ENCODE measurements around the gene PDLIM7.

The PDLIM7 gene

DNA sequence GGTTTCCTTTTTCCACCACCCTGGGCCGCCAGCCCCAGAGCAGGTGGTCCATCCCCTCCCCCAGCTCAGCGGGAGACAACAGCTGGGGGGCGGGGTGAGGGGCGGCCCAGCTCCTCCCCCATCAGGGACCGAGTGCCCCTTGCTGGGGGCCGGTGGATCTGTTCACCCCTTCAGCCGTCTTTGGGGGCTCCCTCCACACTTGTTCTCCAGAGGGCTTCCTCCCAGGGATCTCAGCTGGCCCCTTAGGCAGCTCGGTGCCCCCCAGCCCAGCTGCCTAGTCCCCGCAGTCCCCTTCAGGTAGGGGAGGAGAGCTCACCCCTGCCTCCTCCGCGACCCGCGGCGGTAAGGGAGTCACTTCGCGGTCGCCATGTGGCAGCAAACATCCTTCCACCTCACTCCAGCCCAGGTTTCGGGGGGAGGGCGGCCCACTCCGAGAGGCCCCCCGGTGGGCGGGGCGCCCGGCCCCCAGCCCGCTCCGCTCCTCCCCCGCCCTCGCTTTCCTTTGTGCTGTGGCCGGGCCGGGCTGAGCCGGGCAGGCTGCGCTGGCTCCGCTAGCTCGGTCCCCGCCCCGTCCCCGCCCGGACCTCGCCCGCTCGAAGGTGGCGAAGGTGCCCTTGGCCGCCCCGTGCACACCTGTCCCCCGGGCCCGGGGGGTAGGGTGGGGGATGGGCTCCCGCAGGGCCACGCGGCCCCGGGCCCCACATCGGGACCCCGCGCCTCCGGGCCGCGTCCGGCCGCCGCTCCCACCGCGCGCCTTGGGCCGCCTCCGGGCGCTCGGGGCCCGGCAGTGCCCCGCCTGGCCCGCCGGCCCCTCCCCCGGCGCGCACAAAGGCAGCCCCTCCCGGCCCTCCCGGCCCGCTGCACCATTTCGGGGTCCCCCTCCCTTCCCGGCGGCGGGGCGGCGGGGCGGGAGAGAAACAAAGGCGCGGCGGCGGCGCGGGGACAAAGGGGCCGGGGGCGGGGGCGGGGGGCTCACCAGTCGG lies 24.7 kb downstream of the PDLIM7 start:
- no peak for DNase-seq

DNA sequence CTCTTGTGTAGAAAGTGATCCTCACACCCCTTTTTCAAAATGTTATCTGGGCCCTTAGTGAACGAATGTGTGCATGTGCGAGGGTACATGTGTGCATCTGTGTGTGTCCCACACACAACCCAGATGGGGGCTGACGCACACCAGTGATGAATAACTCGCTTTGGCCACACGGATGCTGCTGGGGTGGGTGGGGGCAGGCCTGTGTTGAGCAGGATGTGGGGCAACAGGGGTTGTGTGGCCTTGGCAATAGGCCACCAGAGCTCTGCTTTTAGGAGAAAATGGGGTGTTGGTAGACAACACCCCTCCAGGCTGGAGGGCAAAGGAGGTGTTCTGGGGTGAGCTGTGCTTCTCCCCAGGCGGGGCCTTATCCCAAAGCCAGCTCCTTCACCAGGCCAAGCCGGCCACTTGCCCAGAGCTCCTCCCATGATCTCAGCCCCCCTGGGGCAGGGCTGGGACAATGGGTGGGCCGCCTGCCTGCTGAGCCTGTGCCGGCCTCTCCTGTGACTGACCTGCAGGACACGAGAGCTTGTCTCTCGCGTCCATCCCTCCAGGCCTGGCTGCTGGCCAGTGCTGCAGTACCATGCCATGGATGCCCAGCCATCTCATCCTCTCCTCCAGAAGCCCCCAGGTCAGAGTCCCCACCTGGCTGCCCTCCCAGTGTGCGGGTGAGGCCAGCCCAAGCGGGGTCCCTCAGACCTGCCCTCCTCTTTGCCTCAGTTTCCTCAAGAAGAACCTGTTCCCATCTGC lies 25.6 kb downstream of the PDLIM7 start:
- DNase-seq: no peak

DNA sequence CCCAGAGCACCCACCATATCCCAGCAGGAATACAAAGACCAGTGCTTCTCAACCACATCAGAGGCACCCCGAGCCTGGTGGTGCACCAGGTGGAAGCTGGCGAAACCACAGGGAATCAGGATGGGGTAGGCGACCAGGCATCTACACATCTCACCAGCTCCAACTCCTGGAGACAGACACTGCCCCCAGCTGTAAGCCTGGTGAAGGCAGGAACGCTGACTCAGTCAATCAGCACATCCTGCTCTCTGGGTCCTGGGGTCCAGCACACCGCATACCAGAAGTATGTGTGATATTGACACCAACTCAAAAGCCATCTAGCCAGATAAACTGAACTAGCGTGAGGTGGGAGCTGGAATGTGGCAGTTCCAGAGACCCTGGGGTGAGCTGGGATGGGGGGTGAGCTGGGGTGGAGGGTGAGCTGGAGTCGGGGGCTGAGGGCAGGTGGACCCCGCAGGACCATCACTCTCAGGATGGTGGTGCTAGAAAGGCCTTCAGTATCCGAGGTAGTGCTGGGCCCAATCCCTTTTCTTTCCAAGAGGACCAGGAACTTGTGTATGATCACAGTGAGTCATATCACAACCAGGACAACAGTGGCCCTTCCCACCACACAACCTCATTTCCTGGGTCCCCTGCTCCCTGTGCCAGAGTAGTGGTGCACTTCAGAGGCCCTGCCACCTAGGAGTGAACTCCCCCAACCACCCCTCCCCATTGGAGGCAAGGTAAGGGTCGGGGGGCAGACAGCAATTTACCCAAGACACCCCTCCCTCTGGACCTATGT lies 26.5 kb downstream of the PDLIM7 start:
- no peak for DNase-seq

DNA sequence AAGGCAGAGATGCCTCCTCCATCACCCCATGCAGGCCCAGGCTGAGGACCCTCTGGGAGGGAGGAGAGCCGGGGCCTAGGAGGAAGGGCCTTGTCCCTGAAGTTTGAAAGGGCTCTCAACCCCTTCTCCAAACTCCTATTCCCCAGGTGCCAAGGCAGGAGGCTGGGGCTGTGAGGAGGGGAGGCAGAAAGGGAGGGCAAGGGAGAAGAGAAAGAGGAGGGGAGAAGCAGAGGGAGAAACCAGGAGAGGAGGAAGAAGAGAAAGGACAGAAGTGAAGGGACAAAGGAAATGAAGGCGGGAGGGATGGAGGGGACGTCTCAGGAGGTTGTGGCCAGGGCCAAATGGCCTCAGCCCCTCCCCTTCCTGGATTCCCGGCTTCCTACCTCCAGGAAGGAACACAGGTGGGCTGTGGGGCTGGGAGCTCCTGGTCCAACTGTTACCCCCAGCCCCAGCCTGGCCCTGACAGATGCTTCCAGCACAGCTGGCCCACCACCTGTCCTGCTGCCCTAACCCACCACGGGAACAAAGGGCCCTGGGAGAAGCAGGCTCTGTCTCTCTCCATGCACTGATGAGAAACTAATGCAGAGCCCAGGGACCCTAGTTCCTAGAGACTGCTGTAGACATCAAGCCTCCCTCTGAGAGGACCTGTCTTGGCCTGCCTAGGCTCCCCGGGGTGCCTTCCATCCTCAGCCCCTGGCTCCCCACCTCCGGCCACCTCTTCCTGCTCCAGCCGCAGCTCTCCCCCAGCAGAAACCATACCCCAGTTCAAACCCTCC lies 27.5 kb downstream of the PDLIM7 start:
- no peak for DNase-seq

DNA sequence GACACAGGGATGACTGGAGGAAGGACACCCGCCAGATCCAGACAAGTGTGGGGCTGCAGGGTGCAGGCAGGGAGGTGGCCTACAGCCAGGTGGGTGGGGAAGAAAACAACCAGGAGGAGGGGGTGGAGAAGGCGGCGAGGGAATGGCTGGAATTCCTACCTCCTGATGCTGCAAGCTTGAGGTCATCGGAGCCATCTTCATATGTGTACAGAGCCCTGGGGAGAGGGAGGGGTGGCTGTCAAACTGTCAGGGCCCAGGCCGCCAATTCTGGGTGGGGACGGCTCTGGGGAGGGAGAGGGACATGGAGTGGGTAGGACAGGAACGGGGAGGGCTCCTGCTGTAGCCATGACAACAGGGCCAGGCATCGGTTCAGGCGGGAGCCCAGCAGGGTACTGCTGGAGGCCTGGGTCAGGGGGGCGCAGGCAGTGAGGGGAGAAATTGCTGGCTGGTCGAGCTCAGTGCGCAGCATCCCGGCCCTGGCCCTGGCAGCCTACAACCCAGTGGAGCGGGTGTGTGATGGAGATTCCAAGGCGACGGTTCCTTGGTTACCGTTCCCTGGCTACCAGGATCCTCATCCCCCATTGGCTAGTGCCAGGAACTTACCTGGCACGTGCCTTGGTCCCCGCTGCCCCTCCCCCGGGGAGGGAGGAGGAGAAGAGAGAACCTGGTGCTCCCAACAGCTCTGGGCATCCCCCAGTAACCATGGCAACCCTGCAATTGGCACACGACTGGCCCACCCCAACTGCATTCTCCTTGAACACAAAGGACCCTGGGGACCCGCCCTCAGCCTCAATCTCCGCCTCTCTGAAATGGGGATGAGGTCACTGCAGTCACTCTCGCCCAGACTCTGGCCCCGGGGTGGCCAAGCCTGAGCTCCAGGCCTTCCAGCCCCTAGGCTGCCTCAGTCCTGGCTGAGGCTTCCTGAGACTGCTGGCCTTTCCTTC lies 28.4 kb downstream of the PDLIM7 start:
- DNase-seq: peak; percentile 37

DNA sequence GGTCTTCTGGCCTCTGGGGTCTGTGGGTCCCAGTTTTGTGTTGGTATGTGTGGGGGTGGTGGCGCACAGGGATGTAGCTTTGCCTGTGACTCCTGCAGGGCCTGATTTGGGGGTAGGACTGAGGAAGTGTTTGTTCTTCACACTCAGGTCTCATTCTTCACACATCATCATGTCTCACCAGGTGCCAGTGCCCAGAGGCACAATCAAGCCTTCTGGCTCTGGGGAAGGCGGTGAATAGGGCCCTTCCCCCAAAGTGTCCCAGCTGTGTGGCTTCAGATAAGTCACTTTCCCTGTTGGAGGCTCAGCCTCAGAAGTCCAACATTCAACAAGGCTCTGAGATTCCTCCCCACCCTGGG lies 29.1 kb downstream of the PDLIM7 start:
- no peak for DNase-seq

DNA sequence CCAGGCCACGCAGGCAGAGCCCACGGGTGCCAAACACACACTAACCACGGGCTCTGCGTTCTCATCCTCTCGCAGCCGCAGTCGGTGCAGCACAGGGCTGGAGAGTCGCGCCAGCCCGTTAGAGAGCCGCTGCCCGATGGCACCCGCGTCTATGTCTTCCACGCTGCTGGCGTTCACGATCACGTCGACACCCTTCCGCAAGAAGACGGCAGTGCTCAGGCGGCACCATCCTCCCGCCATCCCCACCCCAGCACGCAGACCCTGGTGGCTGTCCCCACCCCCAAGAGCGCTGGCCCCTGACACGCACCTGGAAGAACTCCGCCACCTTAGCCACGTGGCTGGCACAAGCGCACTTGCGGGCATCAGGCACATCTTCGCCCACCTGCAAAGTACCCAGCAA lies 30.0 kb downstream of the PDLIM7 start:
- no peak for DNase-seq

DNA sequence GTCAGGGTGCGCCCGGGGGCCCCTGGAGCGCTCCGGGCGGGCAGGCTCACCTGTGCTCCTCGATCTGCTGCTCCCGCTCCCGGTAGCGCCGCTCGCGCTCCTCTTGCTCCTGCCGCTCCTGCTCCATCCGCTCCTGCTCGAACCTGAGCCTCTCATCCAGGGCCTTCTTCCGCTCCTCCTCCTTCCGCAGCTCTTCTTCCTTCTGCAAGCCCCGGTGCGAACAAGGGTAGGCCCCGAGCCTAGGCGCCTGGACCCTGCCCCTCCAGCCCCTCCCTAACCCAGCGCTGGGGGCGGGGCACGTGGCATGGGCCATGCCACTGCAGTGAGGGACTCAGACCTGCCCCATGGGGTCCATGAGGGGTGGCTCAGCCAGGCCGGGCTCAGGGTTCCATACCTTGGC lies 30.5 kb downstream of the PDLIM7 start:
- DNase-seq: no peak

DNA sequence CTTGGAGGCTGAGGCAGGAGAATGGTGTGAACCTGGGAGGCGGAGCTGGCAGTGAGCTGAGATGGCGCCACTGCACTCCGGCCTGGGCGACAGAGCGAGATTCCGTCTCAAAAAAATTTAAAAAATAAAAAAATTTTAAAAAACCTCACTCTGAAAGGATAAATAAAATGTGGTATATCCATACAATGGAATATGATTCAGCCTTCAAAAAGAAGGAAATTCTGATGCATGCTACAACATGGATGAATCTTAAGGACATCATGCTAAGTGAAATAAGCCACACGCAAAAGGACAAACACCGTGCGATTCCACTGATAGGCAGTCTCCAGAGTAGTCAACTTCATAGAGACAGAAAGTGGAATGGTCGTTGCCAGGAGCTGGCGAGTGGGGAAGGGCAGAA lies 32.4 kb downstream of the PDLIM7 start:
- DNase-seq: no peak

DNA sequence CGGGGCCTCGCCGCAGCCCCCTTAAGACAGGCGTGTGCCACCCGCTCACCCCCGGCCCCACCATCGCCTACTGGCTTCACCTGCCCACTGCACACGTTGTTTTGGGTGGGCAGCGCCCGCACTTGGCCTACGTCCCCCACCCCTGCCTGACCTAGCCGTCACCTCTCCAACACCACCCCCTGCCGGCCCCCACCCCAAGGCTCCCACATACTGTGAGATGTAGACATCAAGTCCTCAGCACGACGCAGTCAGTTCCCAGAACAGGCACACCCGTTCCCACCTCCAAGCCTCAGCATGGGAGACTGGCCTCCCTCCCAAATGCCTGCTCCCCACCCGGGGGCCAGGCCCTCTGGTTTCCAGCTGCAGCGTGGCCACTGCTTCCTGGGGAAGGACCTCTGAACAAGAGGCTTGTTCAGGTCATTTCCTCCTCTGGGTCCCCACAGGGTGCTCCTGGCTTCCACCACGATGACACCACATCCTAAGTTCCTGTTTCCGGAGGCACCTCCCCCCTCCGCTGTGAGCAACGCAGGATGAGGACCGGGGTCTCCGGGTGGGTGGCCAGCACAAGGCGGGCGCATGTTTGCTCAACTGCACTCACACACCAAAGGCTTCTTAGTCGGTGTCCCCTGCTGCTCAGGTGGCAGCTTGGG lies 35.3 kb downstream of the PDLIM7 start:
- DNase-seq: no peak

DNA sequence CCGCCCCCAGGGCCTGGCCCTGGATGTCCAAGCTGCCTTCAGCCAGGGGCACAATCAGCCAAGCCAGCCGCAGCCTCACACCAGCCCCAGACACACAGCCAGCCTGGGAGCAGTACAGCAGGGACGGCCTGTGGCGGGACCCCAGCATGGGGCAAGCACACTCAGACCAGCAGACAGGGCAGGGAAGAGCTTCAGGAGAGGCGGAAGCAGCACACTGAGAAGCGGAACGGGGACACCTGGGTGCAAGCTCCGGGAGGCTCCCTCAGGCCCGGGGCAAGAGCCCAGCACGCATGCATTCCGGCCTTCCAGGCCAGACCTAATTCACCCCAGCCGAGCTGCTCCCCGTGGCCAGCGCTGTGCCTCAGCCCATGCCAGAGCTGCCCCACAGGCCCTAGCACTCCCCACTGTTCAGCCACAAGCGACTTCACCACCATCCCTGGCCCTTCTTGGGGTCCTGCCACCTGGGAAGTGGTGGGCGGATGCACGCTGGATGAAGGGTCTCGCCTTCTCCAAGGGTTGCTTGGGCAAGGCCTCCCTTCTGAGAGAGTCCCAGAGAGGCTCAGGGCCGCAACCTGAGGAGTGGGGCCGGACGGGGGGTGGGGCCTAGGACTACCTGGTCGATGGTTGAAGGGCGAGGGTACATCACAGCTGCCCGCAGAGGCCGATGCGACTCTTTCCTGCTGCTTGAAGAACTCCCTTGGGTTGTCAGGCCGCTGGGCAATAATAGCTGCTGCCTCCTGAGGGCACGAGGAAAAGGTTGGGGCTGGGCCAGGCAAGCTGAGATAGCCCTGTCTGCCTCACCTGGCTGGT lies 37.4 kb downstream of the PDLIM7 start:
- no peak for DNase-seq

DNA sequence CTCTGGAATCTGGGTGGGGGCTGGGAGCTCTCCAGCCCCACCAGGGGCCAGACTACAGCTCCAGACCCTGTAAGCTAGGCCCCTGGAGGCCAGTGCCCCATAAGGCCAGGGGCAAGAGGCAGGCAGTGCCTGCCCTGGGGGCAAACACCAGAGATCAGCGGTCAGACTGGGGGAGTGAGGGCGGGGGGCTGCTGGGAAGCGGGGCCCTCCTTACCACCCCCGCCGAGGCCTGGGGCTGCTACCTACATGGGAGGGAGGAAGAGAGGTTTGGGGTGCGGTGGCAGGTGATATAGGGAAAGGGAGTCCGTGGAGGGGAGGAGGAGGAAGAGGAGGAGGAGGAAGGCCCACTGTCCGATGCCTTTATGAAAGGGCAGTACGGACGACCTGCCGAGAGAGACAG lies 38.0 kb downstream of the PDLIM7 start:
- no peak for DNase-seq

DNA sequence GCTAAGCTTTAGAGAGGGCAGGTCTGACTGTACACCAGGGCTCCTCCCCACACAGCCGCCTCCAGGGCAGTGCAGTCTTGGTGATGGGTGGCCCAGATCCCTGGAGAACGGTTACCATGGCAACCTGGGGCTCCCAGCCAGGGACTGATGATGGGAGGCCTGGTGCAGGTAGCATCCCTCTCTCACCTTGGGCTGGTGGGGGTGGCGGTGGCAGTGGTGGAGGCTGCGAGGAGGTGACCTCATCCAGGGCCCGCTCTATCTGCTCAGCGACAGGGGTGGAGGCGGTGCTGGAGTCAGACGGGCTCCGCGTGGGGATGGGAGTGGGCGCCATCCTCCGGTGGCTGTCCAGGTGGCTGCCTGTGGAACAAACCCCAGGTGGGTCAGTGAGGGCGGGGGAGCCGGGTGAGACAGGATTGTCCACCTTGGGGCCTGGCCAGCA lies 38.5 kb downstream of the PDLIM7 start:
- no peak for DNase-seq

DNA sequence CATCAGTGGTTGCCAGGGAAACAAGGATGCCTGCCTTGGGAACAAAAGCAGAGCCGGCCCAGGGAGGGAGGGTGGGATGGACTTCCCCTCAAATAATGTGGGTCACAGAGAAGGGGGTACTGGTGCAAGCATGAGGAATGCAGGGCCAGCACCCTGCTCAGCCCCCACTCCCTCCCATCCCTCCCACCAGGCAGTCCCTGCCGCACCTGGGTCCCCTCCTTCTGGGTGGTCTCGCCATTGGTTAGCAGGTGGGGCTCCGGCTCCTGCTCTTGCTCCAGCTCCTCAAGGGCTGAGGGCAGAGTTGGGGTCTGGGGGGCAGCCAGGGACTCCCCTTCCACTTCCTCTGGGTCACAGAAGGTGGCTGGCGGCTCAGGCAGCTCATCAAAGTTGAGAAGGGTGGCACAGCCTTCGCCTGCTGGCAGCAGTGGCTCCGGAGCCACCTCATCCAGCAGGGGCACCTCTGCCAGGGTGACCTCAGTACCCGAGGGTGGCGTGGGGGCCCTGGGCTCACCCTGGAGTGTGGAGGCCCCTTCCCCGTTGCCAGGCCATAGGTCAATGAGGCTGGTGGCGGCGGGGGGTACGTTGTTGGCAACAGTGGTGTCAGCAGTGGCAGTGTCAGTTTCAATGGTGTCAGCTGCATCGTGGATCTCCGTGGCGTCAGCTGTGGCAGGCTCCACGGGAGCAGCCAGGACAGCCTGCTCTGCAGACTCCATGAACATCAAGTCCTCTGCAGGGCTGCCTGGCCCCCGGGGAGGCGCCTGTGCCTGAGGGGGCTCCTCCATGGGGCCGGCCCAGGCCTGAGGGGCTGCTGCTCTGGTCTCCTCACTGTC lies 39.3 kb downstream of the PDLIM7 start:
- DNase-seq: no peak

DNA sequence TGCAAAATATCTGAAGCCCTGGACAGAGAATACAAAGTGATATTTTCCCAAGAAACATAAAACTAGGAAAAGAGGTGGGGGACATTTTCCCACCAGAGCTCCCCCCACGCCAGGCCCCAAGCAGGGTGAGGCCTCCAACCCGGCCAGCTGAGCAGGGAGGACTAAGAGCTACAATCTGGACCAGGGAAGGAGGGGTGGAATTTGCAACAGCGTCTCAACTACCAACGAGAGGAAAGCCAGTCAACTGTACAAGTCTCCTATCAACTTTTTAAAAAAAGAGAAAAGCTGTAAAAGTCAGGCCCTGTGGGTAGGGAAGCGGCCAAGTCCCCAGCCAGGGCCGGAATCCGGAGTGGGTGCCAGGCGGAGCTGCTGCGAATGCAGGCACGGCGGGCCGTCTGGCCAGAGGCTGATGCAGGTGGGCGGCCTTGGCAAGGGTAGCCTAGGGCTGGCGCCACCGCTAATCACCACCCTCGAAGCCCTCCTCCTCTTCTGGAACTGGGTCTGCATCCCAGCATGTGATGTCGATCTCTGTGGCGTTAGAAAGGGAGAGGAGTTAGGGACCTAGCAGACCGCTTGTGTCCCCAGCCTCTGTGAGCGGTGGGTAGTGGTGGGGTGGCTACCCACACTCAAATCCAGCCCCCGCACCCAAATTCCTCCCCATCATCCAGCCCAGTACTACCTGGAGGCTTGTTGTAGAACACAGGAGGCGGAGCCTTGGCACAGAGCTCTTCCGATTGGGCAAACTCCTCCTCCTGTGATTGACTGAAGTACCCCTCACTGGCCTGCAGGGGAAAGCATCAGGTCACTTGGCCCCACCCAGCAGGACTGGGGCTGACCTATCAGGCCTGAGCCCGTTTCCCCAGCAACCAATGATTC lies 40.2 kb downstream of the PDLIM7 start:
- DNase-seq: peak; percentile 96

DNA sequence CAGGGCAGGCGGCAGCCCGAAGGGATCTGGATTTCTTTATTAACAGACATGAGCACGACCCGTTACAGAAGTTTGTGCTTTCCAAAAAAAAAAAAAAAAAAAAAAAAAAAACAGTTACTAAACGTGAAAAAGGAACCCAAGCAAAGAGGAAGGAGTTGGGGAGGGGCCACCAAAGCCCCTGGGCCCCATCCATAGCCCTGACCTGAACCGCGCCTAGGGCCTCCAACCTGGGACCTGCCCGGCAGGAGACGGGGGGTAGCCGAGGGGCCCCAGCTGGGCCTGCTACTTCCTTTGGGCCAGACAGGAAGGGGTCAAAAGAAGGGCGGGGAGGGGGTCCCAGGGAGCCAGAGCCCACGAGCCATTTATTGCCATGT lies 40.8 kb downstream of the PDLIM7 start:
- no peak for DNase-seq

DNA sequence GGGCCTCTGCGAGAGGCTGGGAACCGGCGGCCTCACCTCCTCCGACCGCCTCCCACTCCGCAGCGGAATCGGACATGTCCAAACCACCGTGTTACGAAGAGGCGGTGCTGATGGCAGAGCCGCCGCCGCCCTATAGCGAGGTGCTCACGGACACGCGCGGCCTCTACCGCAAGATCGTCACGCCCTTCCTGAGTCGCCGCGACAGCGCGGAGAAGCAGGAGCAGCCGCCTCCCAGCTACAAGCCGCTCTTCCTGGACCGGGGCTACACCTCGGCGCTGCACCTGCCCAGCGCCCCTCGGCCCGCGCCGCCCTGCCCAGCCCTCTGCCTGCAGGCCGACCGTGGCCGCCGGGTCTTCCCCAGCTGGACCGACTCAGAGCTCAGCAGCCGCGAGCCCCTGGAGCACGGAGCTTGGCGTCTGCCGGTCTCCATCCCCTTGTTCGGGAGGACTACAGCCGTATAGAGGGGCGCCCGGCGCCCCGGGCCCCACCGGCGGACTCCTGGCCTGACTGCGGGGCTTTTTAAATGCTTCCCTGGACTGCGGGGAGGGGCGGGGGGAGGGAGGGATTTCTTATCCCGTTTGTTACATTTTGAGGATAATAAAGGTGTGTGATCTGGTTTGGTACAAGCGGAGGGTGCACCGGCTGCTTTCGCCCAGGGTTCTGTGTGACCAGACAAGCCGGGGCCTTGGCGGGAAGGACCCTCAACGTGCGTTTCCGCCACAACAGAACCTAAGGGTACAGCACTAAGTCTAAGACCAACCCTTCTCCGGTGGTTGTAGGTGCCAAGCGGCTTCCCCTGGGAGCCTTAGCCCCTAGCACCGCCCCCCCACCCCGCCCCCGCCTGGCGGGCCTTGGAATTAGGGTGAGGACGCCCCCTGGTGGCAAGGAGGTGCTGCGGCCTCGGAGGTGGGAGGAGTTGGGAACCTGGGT lies 41.5 kb downstream of the PDLIM7 start:
- DNase-seq: peak; percentile 74
